PC-3 (cell line): ENCODE data around the gene DROSHA. TPM values are rescaled to one million over a fixed set of nuclear protein-coding genes. Genes with fewer than 3 reads are reported as not detected.
"Not testable (repeated sequence)": the region's sequence is repeated elsewhere in the genome, so short reads cannot be mapped to it uniquely, and the experiment has no call there.

Experiments
- ATAC-seq: fragments of 200-7000 bp; cut with Tn5 transposase; 2 replicates; pipeline ENCODE4 v1.9.1; 2020; ENCODE audit warnings: mild to moderate bottlenecking, moderate library complexity
- BruUV-seq: library from RNA; stranded (reverse); fragments of 400-500 nt; replicated peaks from 2 replicates; lab custom pipeline; 2021; lab: Mats Ljungman, UMichigan
- CTCF ChIA-PET: fragments of 300-600 bp; sonication (Branson Sonifier 250); formaldehyde crosslinking; loops from one replicate; lab custom pipeline; 2022; ENCODE audit warnings: antibody characterized with exemption; lab: Charles Lee
- POLR2A ChIA-PET: fragments of 300-600 bp; sonication (Branson Sonifier 250); formaldehyde crosslinking; loops from one replicate; lab custom pipeline; 2022; ENCODE audit warnings: antibody characterized with exemption; ENCODE audit not compliant: unreplicated experiment; lab: Charles Lee
- DNase-seq: peaks from one replicate; pipeline ENCODE4 v3.0.0-alpha.2; 2015
- H2AFZ ChIP-seq: fragments of 300-600 bp; sonication (generic); 2 replicates; pipeline ENCODE4 v1.6.0; 2016; ENCODE audit warnings: antibody characterized with exemption, low read length
- H3F3A ChIP-seq: fragments of 300-600 bp; sonication (generic); one replicate; pipeline ENCODE4 v1.6.0; 2017; ENCODE audit warnings: antibody characterized with exemption, low read length, control low read depth, mild to moderate bottlenecking; ENCODE audit not compliant: unreplicated experiment
- H3K27ac ChIP-seq: fragments of 300-600 bp; sonication (generic); 2 replicates; pipeline ENCODE4 v1.5.1; 2016; ENCODE audit warnings: mild to moderate bottlenecking, low read length
- H3K27me3 ChIP-seq: fragments of 300-600 bp; sonication (generic); 2 replicates; pipeline ENCODE4 v1.6.1; 2016; ENCODE audit warnings: low read length, mixed read lengths
- H3K36me3 ChIP-seq: fragments of 300-600 bp; sonication (generic); 2 replicates; pipeline ENCODE4 v1.6.1; 2016; ENCODE audit warnings: low read depth, mixed run types, low read length, mixed read lengths
- H3K4me1 ChIP-seq: fragments of 300-600 bp; sonication (generic); 2 replicates; pipeline ENCODE4 v1.5.1; 2016; ENCODE audit warnings: low read length; ENCODE audit not compliant: insufficient read depth
- H3K4me2 ChIP-seq: fragments of 300-600 bp; sonication (generic); 2 replicates; pipeline ENCODE4 v1.6.0; 2016; ENCODE audit warnings: low read length
- H3K4me3 ChIP-seq: fragments of 300-600 bp; sonication (generic); 2 replicates; pipeline ENCODE4 v1.5.1; 2016; ENCODE audit warnings: mild to moderate bottlenecking, low read length, mixed read lengths
- H3K79me2 ChIP-seq: fragments of 300-600 bp; sonication (generic); 2 replicates; pipeline ENCODE4 v1.6.1; 2017; ENCODE audit warnings: low read length, mixed read lengths
- H3K9ac ChIP-seq: fragments of 300-600 bp; sonication (generic); 2 replicates; pipeline ENCODE4 v1.6.0; 2016; ENCODE audit warnings: mild to moderate bottlenecking, low read length
- H3K9me2 ChIP-seq: fragments of 300-600 bp; sonication (generic); replicated peaks from 2 replicates; pipeline ENCODE4 v1.6.1; 2016; ENCODE audit warnings: mixed run types, low read length, mixed read lengths
- H3K9me3 ChIP-seq: fragments of 300-600 bp; sonication (generic); 2 replicates; pipeline ENCODE4 v1.6.1; 2016; ENCODE audit warnings: low read length, mixed read lengths
- H4K20me1 ChIP-seq: fragments of 300-600 bp; sonication (generic); 2 replicates; pipeline ENCODE4 v1.6.1; 2016; ENCODE audit warnings: low read length, mixed read lengths
- EZH2 ChIP-seq: fragments of 300-600 bp; sonication (generic); IDR thresholded peaks from one replicate; pipeline ENCODE4 v1.6.1; 2017; ENCODE audit warnings: antibody characterized with exemption, mild to moderate bottlenecking, low read length; ENCODE audit not compliant: unreplicated experiment
- EZH2phosphoT487 ChIP-seq: fragments of 300-600 bp; sonication (generic); IDR thresholded peaks from 2 replicates; pipeline ENCODE4 v1.6.1; 2018; ENCODE audit warnings: mild to moderate bottlenecking, antibody characterized with exemption, low read length, borderline replicate concordance
- intact Hi-C: fragments of 100-400 bp; cut with micrococcal nuclease; formaldehyde crosslinking; loops from 2 replicates; pipeline ENCODE4 v1.9.0; 2023
- total RNA-seq: library from RNA; depleted of rRNA; stranded (reverse); fragments of >200 nt; gene quantifications from 2 replicates; pipeline ENCODE4 v1.2.3, GENCODE V29; 2014
- TF ChIP-seq, protein P1 (sequence below): fragments of 300-600 bp; sonication (generic); conservative IDR thresholded peaks from 2 replicates; pipeline ENCODE4 v1.5.1; 2017; ENCODE audit warnings: antibody characterized with exemption, low read depth, mild to moderate bottlenecking, low read length

DROSHA gene
- total RNA-seq, 1 experiment from 2014 or later, result 60.7 TPM

DNA sequence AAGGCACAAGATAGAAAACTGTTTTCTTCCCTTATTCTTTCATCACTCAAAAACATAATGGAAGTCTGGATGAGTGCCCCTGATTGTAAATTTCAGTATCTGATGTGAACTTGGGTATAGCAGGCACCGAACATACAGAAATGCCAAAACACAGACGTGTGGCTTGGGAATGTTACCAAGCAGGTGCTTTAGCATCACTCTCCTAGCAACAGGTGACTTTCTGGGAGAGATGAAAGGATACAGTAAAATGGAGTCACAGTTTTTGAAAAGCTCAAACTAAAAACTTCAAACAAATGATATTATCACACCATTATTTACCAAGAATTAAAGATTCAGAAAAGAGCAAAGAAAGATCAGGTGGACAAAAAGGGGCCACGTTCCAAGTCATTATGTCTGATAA, 130.2 kb downstream of the DROSHA start:
- H3K4me3 ChIP-seq, result no peak overlapping the region
- H3K9me3 ChIP-seq, result no peaks in the 10 kb centered on the region
- H3K9ac ChIP-seq, result no peak overlapping the region
- no peaks in the 10 kb centered on the region for H3K4me1 ChIP-seq
- H3K79me2 ChIP-seq, result no peaks in the 10 kb centered on the region
- DNase-seq (no peak), ATAC-seq (no peak)
- intact Hi-C loops, result no loop called here
- BruUV-seq, result no TSS peak
- H3K4me2 ChIP-seq, result no peak overlapping the region
- H3K9me2 ChIP-seq, result no peaks in the 10 kb centered on the region
- H2AFZ ChIP-seq, result no peak overlapping the region
- no peaks in the 10 kb centered on the region for H3F3A ChIP-seq
- TF ChIP-seq, protein P1, sequence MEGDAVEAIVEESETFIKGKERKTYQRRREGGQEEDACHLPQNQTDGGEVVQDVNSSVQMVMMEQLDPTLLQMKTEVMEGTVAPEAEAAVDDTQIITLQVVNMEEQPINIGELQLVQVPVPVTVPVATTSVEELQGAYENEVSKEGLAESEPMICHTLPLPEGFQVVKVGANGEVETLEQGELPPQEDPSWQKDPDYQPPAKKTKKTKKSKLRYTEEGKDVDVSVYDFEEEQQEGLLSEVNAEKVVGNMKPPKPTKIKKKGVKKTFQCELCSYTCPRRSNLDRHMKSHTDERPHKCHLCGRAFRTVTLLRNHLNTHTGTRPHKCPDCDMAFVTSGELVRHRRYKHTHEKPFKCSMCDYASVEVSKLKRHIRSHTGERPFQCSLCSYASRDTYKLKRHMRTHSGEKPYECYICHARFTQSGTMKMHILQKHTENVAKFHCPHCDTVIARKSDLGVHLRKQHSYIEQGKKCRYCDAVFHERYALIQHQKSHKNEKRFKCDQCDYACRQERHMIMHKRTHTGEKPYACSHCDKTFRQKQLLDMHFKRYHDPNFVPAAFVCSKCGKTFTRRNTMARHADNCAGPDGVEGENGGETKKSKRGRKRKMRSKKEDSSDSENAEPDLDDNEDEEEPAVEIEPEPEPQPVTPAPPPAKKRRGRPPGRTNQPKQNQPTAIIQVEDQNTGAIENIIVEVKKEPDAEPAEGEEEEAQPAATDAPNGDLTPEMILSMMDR, result no peak
- TF ChIP-seq EZH2phosphoT487 (no peak), EZH2 (no peak)
- ChIA-PET POLR2A (no interaction called here), CTCF (no interaction called here)
- H3K36me3 ChIP-seq, result peaks cover 22% of the 10 kb centered on the region; the same call in 1 of the 2 replicates
- H3K27ac ChIP-seq, result no peak overlapping the region
- H3K27me3 ChIP-seq, result no peaks in the 10 kb centered on the region
- H4K20me1 ChIP-seq, result no peaks in the 10 kb centered on the region

DNA sequence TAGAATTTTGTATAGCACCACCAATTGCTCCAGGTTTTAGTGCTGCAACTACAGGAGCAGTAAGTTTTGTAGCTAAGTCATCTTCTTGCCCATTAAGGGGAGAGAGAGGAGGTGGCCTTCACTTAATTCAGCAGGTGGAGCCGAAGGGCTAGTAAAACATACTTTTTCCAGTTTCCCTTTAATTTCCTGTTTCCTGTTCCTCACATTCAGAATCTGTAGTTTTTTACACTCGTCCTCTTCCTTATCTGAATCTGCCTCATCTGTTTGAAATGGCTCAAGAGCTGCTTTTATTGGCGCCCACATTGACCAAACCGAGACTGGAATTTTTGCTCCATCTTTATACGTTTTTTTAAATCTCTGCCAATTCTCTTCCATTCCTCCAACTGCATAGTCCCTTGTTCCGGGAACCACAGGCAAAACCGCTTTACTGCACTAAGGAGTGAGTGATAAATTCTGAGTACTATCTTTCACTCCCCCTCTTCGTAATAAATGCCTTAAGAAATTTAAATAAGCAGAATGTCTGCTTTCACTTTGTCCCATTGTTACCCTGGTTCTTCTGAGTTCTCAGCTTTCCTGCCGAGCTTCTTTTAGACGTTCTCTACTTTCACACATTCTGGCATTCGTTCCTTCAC, 133.9 kb downstream of the DROSHA start:
- POLR2A ChIA-PET, result no interaction called here
- Histone ChIP-seq H3K4me2 (no peak overlapping the region), H3K9me2 (no peaks in the 10 kb centered on the region), H3K36me3 (no peaks in the 10 kb centered on the region; the same call in 1 of the 2 replicates), H3K4me3 (no peak overlapping the region), H3K79me2 (no peaks in the 10 kb centered on the region), H3K27me3 (no peaks in the 10 kb centered on the region), H3K4me1 (peaks cover 5% of the 10 kb centered on the region; the same call in 1 of the 2 replicates), H3K9ac (no peak overlapping the region), H3K27ac (no peak overlapping the region), H3F3A (no peaks in the 10 kb centered on the region), H3K9me3 (no peaks in the 10 kb centered on the region), H4K20me1 (no peaks in the 10 kb centered on the region), H2AFZ (no peak overlapping the region)
- no peak for ATAC-seq
- CTCF ChIA-PET, result no interaction called here
- TF ChIP-seq EZH2 (no peak), EZH2phosphoT487 (no peak)
- TF ChIP-seq, protein P1, result no peak
- no peak for DNase-seq
- TSS peak; percentile 11 for BruUV-seq
- intact Hi-C loops, result no loop called here

DNA sequence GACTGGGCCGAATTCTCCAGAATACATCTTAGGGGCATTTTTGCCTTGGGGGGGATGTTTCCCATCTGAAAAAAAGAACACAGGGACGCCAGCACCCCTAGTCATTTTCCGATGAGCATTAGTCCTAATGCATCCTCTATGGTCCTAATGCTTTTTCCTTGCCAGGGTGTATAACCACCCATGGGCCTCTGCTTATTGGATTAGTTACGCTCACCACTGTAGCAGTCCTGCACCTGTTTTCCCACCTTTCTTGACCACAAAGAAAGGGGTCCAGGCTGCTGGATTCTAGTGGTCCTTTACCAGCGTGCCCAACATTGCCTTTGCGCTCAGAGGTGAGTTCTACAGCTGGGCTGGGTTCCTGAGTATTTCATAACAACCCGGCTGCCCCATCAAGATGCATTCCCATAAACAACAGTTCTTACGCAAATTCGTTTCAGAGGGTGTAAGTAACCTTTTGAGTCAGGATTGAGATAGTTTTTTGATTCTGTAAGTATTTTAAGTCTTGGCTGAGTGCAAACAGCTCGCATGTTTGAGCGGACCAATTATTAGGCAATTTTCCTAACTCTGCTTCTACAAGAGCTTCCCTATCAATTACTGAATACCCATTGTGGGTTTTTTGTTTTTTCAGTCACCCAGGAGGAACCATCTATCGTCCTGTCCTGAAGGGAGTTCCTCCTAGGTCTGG, 135.1 kb downstream of the DROSHA start:
- no peaks in the 10 kb centered on the region for H3K9me2 ChIP-seq
- H3K4me1 ChIP-seq, result peaks cover 5% of the 10 kb centered on the region; the same call in 1 of the 2 replicates
- TF ChIP-seq, protein P1, result no peak
- TF ChIP-seq EZH2phosphoT487 (no peak), EZH2 (no peak)
- no peaks in the 10 kb centered on the region for H4K20me1 ChIP-seq
- BruUV-seq, result no TSS peak
- ChIA-PET CTCF (no interaction called here), POLR2A (no interaction called here)
- H3K9me3 ChIP-seq, result no peaks in the 10 kb centered on the region
- no peaks in the 10 kb centered on the region for H3K27me3 ChIP-seq
- H3K4me2 ChIP-seq, result no peak overlapping the region
- H3F3A ChIP-seq, result no peaks in the 10 kb centered on the region
- ATAC-seq (no peak), DNase-seq (no peak)
- H3K79me2 ChIP-seq, result no peaks in the 10 kb centered on the region
- H2AFZ ChIP-seq, result no peak overlapping the region
- H3K9ac ChIP-seq, result no peak overlapping the region
- intact Hi-C loops, result no loop called here
- H3K27ac ChIP-seq, result no peak overlapping the region
- no peak overlapping the region for H3K4me3 ChIP-seq
- H3K36me3 ChIP-seq, result no peaks in the 10 kb centered on the region; the same call in 1 of the 2 replicates

DNA sequence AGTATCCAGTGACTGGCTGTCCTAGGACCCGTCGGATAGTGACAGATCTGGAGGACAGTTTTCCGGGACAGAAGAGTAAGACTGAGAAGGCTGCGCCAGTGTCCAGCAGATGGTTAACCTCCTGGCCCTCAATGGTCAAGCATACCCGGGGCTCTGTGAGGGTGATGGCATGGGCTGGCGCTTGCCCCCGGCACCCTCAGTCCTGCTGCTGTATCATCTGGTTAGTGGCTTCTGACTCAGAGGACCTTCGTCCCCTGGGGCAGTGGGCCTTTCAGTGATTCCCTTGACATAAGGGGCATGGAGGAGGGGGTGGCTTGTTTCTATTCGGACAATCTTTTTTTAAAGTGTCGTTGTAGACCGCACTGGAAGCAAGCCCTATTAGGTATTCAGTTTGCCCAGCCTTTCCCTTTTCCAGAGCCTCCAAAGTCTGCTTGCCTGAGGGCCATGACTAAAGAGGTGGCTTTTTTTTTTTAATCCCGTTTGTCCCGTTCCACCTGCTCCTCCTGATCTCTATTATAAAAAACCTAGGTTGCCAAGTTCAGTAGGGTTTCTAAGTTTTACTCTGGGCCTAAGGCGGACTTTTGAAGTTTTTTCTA, 136.3 kb downstream of the DROSHA start:
- BruUV-seq, H3K9me2 ChIP-seq, H3K4me1 ChIP-seq, H4K20me1 ChIP-seq, H3K9me3 ChIP-seq, H3K4me3 ChIP-seq, H3K79me2 ChIP-seq, H2AFZ ChIP-seq, CTCF ChIA-PET, H3K36me3 ChIP-seq, H3K9ac ChIP-seq, intact Hi-C loops, H3K27ac ChIP-seq, H3F3A ChIP-seq, ATAC-seq, H3K27me3 ChIP-seq, POLR2A ChIA-PET: not testable (repeated sequence)
- peak overlapping the region; percentile 50 for H3K4me2 ChIP-seq
- peak; percentile 84 for DNase-seq
